HG02981 (cell line): ENCODE results near the gene BOK.

ENCODE experiments used
- ATAC-seq: cut with Tn5 transposase; IDR thresholded peaks from one replicate; pipeline ENCODE4 v1.9.1; 2021; ENCODE audit warnings: mild to moderate bottlenecking, moderate library complexity; ENCODE audit not compliant: unreplicated experiment

BOK gene

GRCh38 chr2:241598061-241598460, 39.5 kb downstream of the BOK start:
- ATAC-seq, result no peak

GRCh38 chr2:241598487-241598886, 39.9 kb downstream of the BOK start:
- ATAC-seq, result no peak

- ATAC-seq, result no peak
Measured at GRCh38 chr2:241599615-241600014, 41.1 kb downstream of the BOK start.

GRCh38 chr2:241601841-241602240, 43.3 kb downstream of the BOK start:
- ATAC-seq, result no peak

- ATAC-seq, result no peak
Measured at GRCh38 chr2:241602720-241603119, 44.2 kb downstream of the BOK start.

GRCh38 chr2:241603686-241604085, 45.1 kb downstream of the BOK start:
- ATAC-seq, result no peak

- no peak for ATAC-seq
Measured at GRCh38 chr2:241606186-241606585, 47.6 kb downstream of the BOK start.

- ATAC-seq, result no peak
Measured at GRCh38 chr2:241607162-241607885, 48.8 kb downstream of the BOK start.

GRCh38 chr2:241608881-241609280, 50.3 kb downstream of the BOK start:
- no peak for ATAC-seq

GRCh38 chr2:241609859-241610793, 51.6 kb downstream of the BOK start:
- ATAC-seq, result peak; percentile 89

- no peak for ATAC-seq
Measured at GRCh38 chr2:241611062-241611461, 52.5 kb downstream of the BOK start.

GRCh38 chr2:241612156-241613016, 53.8 kb downstream of the BOK start:
- ATAC-seq, result no peak

- no peak for ATAC-seq
Measured at GRCh38 chr2:241613017-241613780, 54.7 kb downstream of the BOK start.

GRCh38 chr2:241615041-241615440, 56.5 kb downstream of the BOK start:
- no peak for ATAC-seq

- no peak for ATAC-seq
Measured at GRCh38 chr2:241615522-241616052, 57.0 kb downstream of the BOK start.

- ATAC-seq, result no peak
Measured at GRCh38 chr2:241616168-241617125, 57.9 kb downstream of the BOK start.

- ATAC-seq, result peak; percentile 52
Measured at GRCh38 chr2:241617431-241618154, 59.0 kb downstream of the BOK start.

- ATAC-seq, result no peak
Measured at GRCh38 chr2:241618296-241618805, 59.8 kb downstream of the BOK start.
